ENCODE results near the gene TMEM128. TPM values are rescaled to one million over a fixed set of nuclear protein-coding genes. Genes with fewer than 3 reads are reported as not detected.
"Not testable (repeated sequence)": the region's sequence is repeated elsewhere in the genome, so short reads cannot be mapped to it uniquely, and the experiment has no call there.

The TMEM128 gene
- total RNA-seq, 1 donor from 2014 or later, result 20.0 TPM

GRCh38 chr4:4254199-4254598 is 6.2 kb upstream of the TMEM128 start:
- Histone ChIP-seq H3K27me3 (ENCODE audit: control insufficient read depth, insufficient read depth, low read length) (no peaks in the 10 kb centered on the region), H3K36me3 (ENCODE audit: control insufficient read depth, insufficient read depth, low read length) (no peaks in the 10 kb centered on the region), H3K4me3 (ENCODE audit: low read depth, low read length) (no peak overlapping the region)
- FAIRE-seq (no peak), DNase-seq (ENCODE audit: low read depth) (no peak)
- no peak for TF ChIP-seq CTCF (IDR thresholded peaks at IDR 0.05; ENCODE audit: insufficient read depth, low read length, severe bottlenecking)

GRCh38 chr4:4249866-4250265 is 1.8 kb upstream of the TMEM128 start:
- TF ChIP-seq CTCF (IDR thresholded peaks at IDR 0.05; ENCODE audit: insufficient read depth, low read length, severe bottlenecking), result no peak
- peaks cover 2% of the 10 kb centered on the region for H3K36me3 ChIP-seq (ENCODE audit: control insufficient read depth, insufficient read depth, low read length)
- H3K27me3 ChIP-seq (ENCODE audit: control insufficient read depth, insufficient read depth, low read length), result no peaks in the 10 kb centered on the region
- DNase-seq (ENCODE audit: low read depth) (no peak), FAIRE-seq (no peak)
- H3K4me3 ChIP-seq (ENCODE audit: low read depth, low read length), result no peak overlapping the region

- not testable (repeated sequence) for DNase-seq (ENCODE audit: low read depth); H3K36me3 ChIP-seq (ENCODE audit: control insufficient read depth, insufficient read depth, low read length); H3K4me3 ChIP-seq (ENCODE audit: low read depth, low read length); H3K27me3 ChIP-seq (ENCODE audit: control insufficient read depth, insufficient read depth, low read length); FAIRE-seq
These were observed 1.3 kb upstream of the TMEM128 start for GRCh38 chr4:4249342-4249741.

GRCh38 chr4:4248885-4249203 is 821 bp upstream of the TMEM128 start:
- H3K4me3 ChIP-seq (ENCODE audit: low read depth, low read length), result peak overlapping the region; percentile 81
- peaks cover 4% of the 10 kb centered on the region for H3K36me3 ChIP-seq (ENCODE audit: control insufficient read depth, insufficient read depth, low read length)
- FAIRE-seq (no peak), DNase-seq (ENCODE audit: low read depth) (no peak)
- TF ChIP-seq CTCF (IDR thresholded peaks at IDR 0.05; ENCODE audit: insufficient read depth, low read length, severe bottlenecking), result no peak
- no peaks in the 10 kb centered on the region for H3K27me3 ChIP-seq (ENCODE audit: control insufficient read depth, insufficient read depth, low read length)

GRCh38 chr4:4247696-4248028 is 361 bp downstream of the TMEM128 start:
- DNase-seq (ENCODE audit: low read depth), result peak; percentile 26

GRCh38 chr4:4245172-4245571 is 2.9 kb downstream of the TMEM128 start:
- Histone ChIP-seq H3K4me3 (ENCODE audit: low read depth, low read length) (no peak overlapping the region), H3K36me3 (ENCODE audit: control insufficient read depth, insufficient read depth, low read length) (peaks cover 7% of the 10 kb centered on the region), H3K27me3 (ENCODE audit: control insufficient read depth, insufficient read depth, low read length) (no peaks in the 10 kb centered on the region)
- no peak for TF ChIP-seq CTCF (IDR thresholded peaks at IDR 0.05; ENCODE audit: insufficient read depth, low read length, severe bottlenecking)
- DNase-seq (ENCODE audit: low read depth), result no peak
- FAIRE-seq, result no peak

More at GRCh38 chr4:4247696-4248028, 361 bp downstream of the TMEM128 start:
- H3K36me3 ChIP-seq (ENCODE audit: control insufficient read depth, insufficient read depth, low read length), result peaks cover 7% of the 10 kb centered on the region
- no peak for TF ChIP-seq CTCF (IDR thresholded peaks at IDR 0.05; ENCODE audit: insufficient read depth, low read length, severe bottlenecking)
- H3K4me3 ChIP-seq (ENCODE audit: low read depth, low read length), result peak overlapping the region; percentile 81
- FAIRE-seq, result no peak
- no peaks in the 10 kb centered on the region for H3K27me3 ChIP-seq (ENCODE audit: control insufficient read depth, insufficient read depth, low read length)

GRCh38 chr4:4239551-4239950 is 8.5 kb downstream of the TMEM128 start:
- not testable (repeated sequence) for H3K4me3 ChIP-seq (ENCODE audit: low read depth, low read length); DNase-seq (ENCODE audit: low read depth); H3K36me3 ChIP-seq (ENCODE audit: control insufficient read depth, insufficient read depth, low read length); H3K27me3 ChIP-seq (ENCODE audit: control insufficient read depth, insufficient read depth, low read length)
- peak; percentile 76 for FAIRE-seq

Data from bronchial epithelial cell (primary cell).